Uterus (tissue), 2 donors: ENCODE results near the gene ZNF853.

Experiments used
- POLR2A ChIP-seq, 2 donors: fragments of 450-650 bp; IDR thresholded peaks; one replicate each; pipeline ENCODE4 v1.6.1; 2016; ENCODE audit warnings: antibody characterized with exemption in 2 of 2, mild to moderate bottlenecking in 1 of 2, moderate library complexity in 1 of 2
- TF ChIP-seq, protein P1 (sequence below), 4 experiments: fragments of 200-600 bp in 2 of 4; fragments of 450-650 bp in 2 of 4; sonication (generic) in 2 of 4; IDR thresholded peaks; one replicate each; pipeline ENCODE4 v1.5.1; 2016 to 2019; ENCODE audit warnings: antibody characterized with exemption in 4 of 4, mild to moderate bottlenecking in 2 of 4, moderate library complexity in 1 of 4

DNA sequence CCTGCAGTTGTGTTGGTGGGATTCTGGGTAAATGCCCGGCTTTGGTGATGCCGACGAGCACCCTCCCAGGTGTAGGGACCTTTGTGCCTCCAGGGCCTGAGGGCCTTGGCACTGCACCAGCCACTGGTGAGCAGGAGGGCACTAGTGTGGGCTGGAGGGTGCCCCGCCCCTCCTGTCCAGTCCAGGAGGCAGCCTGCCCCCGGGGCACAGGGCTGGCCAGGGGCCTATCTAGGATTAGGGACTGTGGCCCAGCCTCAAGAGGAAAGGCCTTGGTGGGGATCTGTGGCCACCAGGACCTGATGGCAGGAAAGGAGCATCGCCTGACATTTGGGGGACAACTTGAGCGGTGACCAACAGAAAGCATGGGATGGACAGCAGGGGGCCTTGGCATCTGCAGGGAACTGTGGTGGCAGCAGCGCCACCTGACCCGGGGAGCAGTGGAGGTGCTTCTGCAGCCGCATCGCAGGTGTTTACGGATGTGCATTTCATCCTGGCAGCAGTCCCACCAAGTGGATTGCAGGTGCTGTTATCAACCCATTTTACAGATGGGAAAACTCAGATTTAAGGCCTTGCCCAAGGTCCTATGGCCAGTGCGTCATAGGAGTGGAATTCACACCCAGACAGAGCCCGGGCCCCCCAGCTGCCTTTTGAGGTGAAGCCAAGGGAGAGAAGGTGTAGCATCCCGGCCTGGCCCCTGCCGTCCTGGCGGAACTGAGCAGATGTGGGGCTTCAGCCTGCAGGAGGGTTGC lies 32.8 kb downstream of the ZNF853 start:
- TF ChIP-seq, protein P1, sequence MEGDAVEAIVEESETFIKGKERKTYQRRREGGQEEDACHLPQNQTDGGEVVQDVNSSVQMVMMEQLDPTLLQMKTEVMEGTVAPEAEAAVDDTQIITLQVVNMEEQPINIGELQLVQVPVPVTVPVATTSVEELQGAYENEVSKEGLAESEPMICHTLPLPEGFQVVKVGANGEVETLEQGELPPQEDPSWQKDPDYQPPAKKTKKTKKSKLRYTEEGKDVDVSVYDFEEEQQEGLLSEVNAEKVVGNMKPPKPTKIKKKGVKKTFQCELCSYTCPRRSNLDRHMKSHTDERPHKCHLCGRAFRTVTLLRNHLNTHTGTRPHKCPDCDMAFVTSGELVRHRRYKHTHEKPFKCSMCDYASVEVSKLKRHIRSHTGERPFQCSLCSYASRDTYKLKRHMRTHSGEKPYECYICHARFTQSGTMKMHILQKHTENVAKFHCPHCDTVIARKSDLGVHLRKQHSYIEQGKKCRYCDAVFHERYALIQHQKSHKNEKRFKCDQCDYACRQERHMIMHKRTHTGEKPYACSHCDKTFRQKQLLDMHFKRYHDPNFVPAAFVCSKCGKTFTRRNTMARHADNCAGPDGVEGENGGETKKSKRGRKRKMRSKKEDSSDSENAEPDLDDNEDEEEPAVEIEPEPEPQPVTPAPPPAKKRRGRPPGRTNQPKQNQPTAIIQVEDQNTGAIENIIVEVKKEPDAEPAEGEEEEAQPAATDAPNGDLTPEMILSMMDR (IDR thresholded peaks at IDR 0.05), result no peak
- no peak for TF ChIP-seq POLR2A (IDR thresholded peaks at IDR 0.05)
